GM19467 (cell line): ENCODE results near the gene PRR30.
"Not testable (repeated sequence)": the region's sequence is repeated elsewhere in the genome, so short reads cannot be mapped to it uniquely, and the experiment has no call there.

Experiments used
- ATAC-seq: cut with Tn5 transposase; IDR thresholded peaks from one replicate; pipeline ENCODE4 v1.9.1; 2021; ENCODE audit warnings: mild to moderate bottlenecking, moderate library complexity; ENCODE audit not compliant: unreplicated experiment

The PRR30 gene

GRCh38 chr2:27139310-27139709 is at the start of gene PRR30:
Gene PRR30, minus strand, starts transcription at chr2:27139410. Its CDS starts 1,081 bp downstream, at chr2:27138329.
- ATAC-seq, result no peak

GRCh38 chr2:27186613-27187345 is 47.6 kb upstream of the PRR30 start:
- no peak for ATAC-seq

- no peak for ATAC-seq
Measured at GRCh38 chr2:27185331-27186026, 46.3 kb upstream of the PRR30 start.

GRCh38 chr2:27184115-27184514 is 44.9 kb upstream of the PRR30 start:
- ATAC-seq, result no peak

GRCh38 chr2:27182346-27182745 is 43.1 kb upstream of the PRR30 start:
- no peak for ATAC-seq

- no peak for ATAC-seq
Measured at GRCh38 chr2:27179344-27180000, 40.3 kb upstream of the PRR30 start.

- no peak for ATAC-seq
Measured at GRCh38 chr2:27178469-27178868, 39.3 kb upstream of the PRR30 start.

- no peak for ATAC-seq
Measured at GRCh38 chr2:27177441-27178351, 38.5 kb upstream of the PRR30 start.

GRCh38 chr2:27175781-27176180 is 36.6 kb upstream of the PRR30 start:
- ATAC-seq, result not testable (repeated sequence)

GRCh38 chr2:27175330-27175729 is 36.1 kb upstream of the PRR30 start:
- ATAC-seq, result no peak

- no peak for ATAC-seq
Measured at GRCh38 chr2:27174638-27175037, 35.4 kb upstream of the PRR30 start.

GRCh38 chr2:27171351-27171848 is 32.2 kb upstream of the PRR30 start:
- ATAC-seq, result no peak

GRCh38 chr2:27170581-27171337 is 31.5 kb upstream of the PRR30 start:
- ATAC-seq, result no peak

- peak; percentile 58 for ATAC-seq
Measured at GRCh38 chr2:27164960-27165763, 26.0 kb upstream of the PRR30 start.

GRCh38 chr2:27162151-27163121 is 23.2 kb upstream of the PRR30 start:
- ATAC-seq, result no peak

- ATAC-seq, result no peak
Measured at GRCh38 chr2:27160191-27160590, 21.0 kb upstream of the PRR30 start.

GRCh38 chr2:27159271-27159670 is 20.1 kb upstream of the PRR30 start:
- no peak for ATAC-seq

- no peak for ATAC-seq
Measured at GRCh38 chr2:27158468-27158867, 19.3 kb upstream of the PRR30 start.
